KOPT-K1 (cell line): ENCODE results near the gene CCDC85C.

Experiments
- H3K27ac ChIP-seq: fragments of 200-600 bp; sonication (generic); 2 replicates; pipeline ENCODE4 v1.5.1; 2016; ENCODE audit warnings: antibody characterized with exemption, mild to moderate bottlenecking, low read depth, low read length; ENCODE audit not compliant: poor library complexity, severe bottlenecking
- H3K36me3 ChIP-seq: fragments of 200-600 bp; sonication (generic); 2 replicates; pipeline ENCODE4 v1.5.1; 2017; ENCODE audit warnings: antibody characterized with exemption, mild to moderate bottlenecking, low read length, moderate library complexity; ENCODE audit not compliant: insufficient read depth
- H3K9me3 ChIP-seq: fragments of 200-600 bp; sonication (generic); 2 replicates; pipeline ENCODE4 v1.5.1; 2017; ENCODE audit warnings: antibody characterized with exemption, low read length, mild to moderate bottlenecking; ENCODE audit not compliant: insufficient read depth, poor library complexity, severe bottlenecking

Gene CCDC85C

GRCh38 chr14:99541677-99542470 lies 62.1 kb downstream of the CCDC85C start:
- Histone ChIP-seq H3K36me3 (no peaks in the 10 kb centered on the region), H3K9me3 (no peaks in the 10 kb centered on the region), H3K27ac (no peak overlapping the region)

GRCh38 chr14:99541211-99541610 lies 62.8 kb downstream of the CCDC85C start:
- Histone ChIP-seq H3K36me3 (no peaks in the 10 kb centered on the region), H3K27ac (no peak overlapping the region), H3K9me3 (no peaks in the 10 kb centered on the region)

- no peaks in the 10 kb centered on the region; the same call in 1 of the 2 replicates for H3K36me3 ChIP-seq
- no peak overlapping the region for H3K27ac ChIP-seq
- no peaks in the 10 kb centered on the region for H3K9me3 ChIP-seq
Observed at GRCh38 chr14:99540196-99541032, 63.6 kb downstream of the CCDC85C start.

GRCh38 chr14:99539491-99539890 lies 64.5 kb downstream of the CCDC85C start:
- Histone ChIP-seq H3K27ac (no peak overlapping the region), H3K9me3 (no peaks in the 10 kb centered on the region), H3K36me3 (no peaks in the 10 kb centered on the region; the same call in 1 of the 2 replicates)

- H3K36me3 ChIP-seq = no peaks in the 10 kb centered on the region; the same call in 1 of the 2 replicates
- H3K27ac ChIP-seq = no peak overlapping the region
- H3K9me3 ChIP-seq = no peaks in the 10 kb centered on the region
Observed at GRCh38 chr14:99538733-99539132, 65.3 kb downstream of the CCDC85C start.

GRCh38 chr14:99538275-99538674 lies 65.7 kb downstream of the CCDC85C start:
- Histone ChIP-seq H3K9me3 (no peaks in the 10 kb centered on the region), H3K36me3 (no peaks in the 10 kb centered on the region; the same call in 1 of the 2 replicates), H3K27ac (no peak overlapping the region)

GRCh38 chr14:99537399-99537798 lies 66.6 kb downstream of the CCDC85C start:
- no peak overlapping the region for H3K27ac ChIP-seq
- H3K9me3 ChIP-seq = no peaks in the 10 kb centered on the region
- no peaks in the 10 kb centered on the region; the same call in 1 of the 2 replicates for H3K36me3 ChIP-seq

- Histone ChIP-seq H3K36me3 (no peaks in the 10 kb centered on the region; the same call in 1 of the 2 replicates), H3K27ac (no peak overlapping the region), H3K9me3 (no peaks in the 10 kb centered on the region)
Observed at GRCh38 chr14:99535908-99536778, 67.9 kb downstream of the CCDC85C start.

- no peaks in the 10 kb centered on the region; the same call in 1 of the 2 replicates for H3K36me3 ChIP-seq
- H3K9me3 ChIP-seq = no peaks in the 10 kb centered on the region
- H3K27ac ChIP-seq = no peak overlapping the region
Observed at GRCh38 chr14:99535448-99535847, 68.6 kb downstream of the CCDC85C start.

- Histone ChIP-seq H3K27ac (no peak overlapping the region), H3K9me3 (no peaks in the 10 kb centered on the region), H3K36me3 (no peaks in the 10 kb centered on the region; the same call in 1 of the 2 replicates)
Observed at GRCh38 chr14:99534863-99535262, 69.1 kb downstream of the CCDC85C start.

- H3K9me3 ChIP-seq = no peaks in the 10 kb centered on the region
- H3K36me3 ChIP-seq = no peaks in the 10 kb centered on the region; the same call in 1 of the 2 replicates
- H3K27ac ChIP-seq = no peak overlapping the region
Observed at GRCh38 chr14:99534333-99534732, 69.7 kb downstream of the CCDC85C start.

GRCh38 chr14:99532310-99532709 lies 71.7 kb downstream of the CCDC85C start:
- no peaks in the 10 kb centered on the region for H3K9me3 ChIP-seq
- H3K27ac ChIP-seq = no peak overlapping the region
- no peaks in the 10 kb centered on the region; the same call in 1 of the 2 replicates for H3K36me3 ChIP-seq

- no peak overlapping the region for H3K27ac ChIP-seq
- no peaks in the 10 kb centered on the region; the same call in 1 of the 2 replicates for H3K36me3 ChIP-seq
- no peaks in the 10 kb centered on the region for H3K9me3 ChIP-seq
Observed at GRCh38 chr14:99531251-99532096, 72.5 kb downstream of the CCDC85C start.
